ENCODE results near the gene ZNF672.

Gene ZNF672

GRCh38 chr1:248862695-248862997, 24.6 kb downstream of the ZNF672 start:
- peak overlapping the region; percentile 50 to 85 for H3K27ac ChIP-seq
- no peak for DNase-seq (ENCODE audit: low spot score)
- TF ChIP-seq CTCF (IDR thresholded peaks at IDR 0.05), result no peak
- H3K4me3 ChIP-seq, result peak overlapping the region; percentile 73

GRCh38 chr1:248862998-248863881, 25.2 kb downstream of the ZNF672 start:
- DNase-seq (ENCODE audit: low spot score), result peak; percentile 89
- Histone ChIP-seq H3K27ac (peak overlapping the region; percentile 50 to 85), H3K4me3 (peak overlapping the region; percentile 73)
- TF ChIP-seq CTCF (IDR thresholded peaks at IDR 0.05), result no peak

GRCh38 chr1:248871837-248872401, 33.9 kb downstream of the ZNF672 start:
- Histone ChIP-seq H3K4me3 (no peak overlapping the region), H3K27ac (peak overlapping the region in 1 of 2 donors; percentile 97)
- DNase-seq (ENCODE audit: low spot score), result no peak
- TF ChIP-seq CTCF (IDR thresholded peaks at IDR 0.05), result no peak

GRCh38 chr1:248872752-248873408, 34.9 kb downstream of the ZNF672 start:
- peak overlapping the region; percentile 95 to 97 for H3K27ac ChIP-seq
- no peak for TF ChIP-seq CTCF (IDR thresholded peaks at IDR 0.05)
- DNase-seq (ENCODE audit: low spot score), result no peak
- peak overlapping the region; percentile 79 for H3K4me3 ChIP-seq

- peak; percentile 96 for DNase-seq (ENCODE audit: low spot score)
- TF ChIP-seq CTCF (IDR thresholded peaks at IDR 0.05), result no peak
- Histone ChIP-seq H3K4me3 (peak overlapping the region; percentile 79), H3K27ac (peak overlapping the region; percentile 95 to 97)
These were observed 35.5 kb downstream of the ZNF672 start for GRCh38 chr1:248873409-248873992.

GRCh38 chr1:248873993-248874533, 36.0 kb downstream of the ZNF672 start:
- Histone ChIP-seq H3K4me3 (peak overlapping the region; percentile 79), H3K27ac (peak overlapping the region; percentile 95 to 97)
- TF ChIP-seq CTCF (IDR thresholded peaks at IDR 0.05), result no peak
- no peak for DNase-seq (ENCODE audit: low spot score)
